Measurements from ENCODE around the gene SEC11C.
"Not testable (repeated sequence)": the region's sequence is repeated elsewhere in the genome, so short reads cannot be mapped to it uniquely, and the experiment has no call there.

The SEC11C gene

DNA sequence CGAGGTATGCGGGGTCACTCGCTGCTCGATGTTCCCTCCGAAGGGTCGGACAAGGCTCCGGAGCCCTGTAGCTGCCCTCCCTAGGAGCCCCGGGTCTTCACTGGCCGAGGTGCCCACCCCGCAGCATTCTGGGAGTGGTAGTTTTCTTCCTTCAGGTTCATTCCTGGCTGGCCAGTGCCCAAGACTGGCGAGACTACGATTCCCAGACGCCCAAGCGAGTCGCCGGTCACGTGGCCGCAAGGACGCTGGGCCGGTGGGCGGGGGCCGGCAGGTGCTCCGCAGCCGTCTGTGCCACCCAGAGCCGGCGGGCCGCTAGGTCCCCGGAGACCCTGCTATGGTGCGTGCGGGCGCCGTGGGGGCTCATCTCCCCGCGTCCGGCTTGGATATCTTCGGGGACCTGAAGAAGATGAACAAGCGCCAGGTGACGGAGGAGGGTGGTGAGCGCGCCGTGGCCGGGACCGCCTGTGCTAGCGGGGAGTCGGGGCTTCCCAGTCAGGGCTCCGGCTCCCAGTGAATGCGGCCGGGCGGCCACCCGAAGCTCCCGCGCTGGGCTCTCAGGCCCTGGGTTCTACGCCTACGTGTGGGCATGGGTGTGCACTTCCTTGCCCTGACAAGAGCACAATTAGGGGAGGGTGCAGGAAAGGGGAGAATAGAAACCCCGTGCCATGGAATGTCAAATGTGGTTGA is at the start of gene SEC11C:
Gene SEC11C (plus strand): TSS at position 270 of the 687 bp plus-strand sequence. CDS start 65 bp downstream, at position 335.
- peak; percentile 94 for DNase-seq

GRCh38 chr18:59090966-59091603 is 48.6 kb upstream of the SEC11C start:
- no peak for DNase-seq

GRCh38 chr18:59093668-59094067 is 46.0 kb upstream of the SEC11C start:
- no peak for DNase-seq

- DNase-seq, result no peak
These were observed 45.1 kb upstream of the SEC11C start for GRCh38 chr18:59094569-59094968.

GRCh38 chr18:59096098-59096789 is 43.4 kb upstream of the SEC11C start:
- no peak for DNase-seq

- DNase-seq, result no peak
These were observed 37.8 kb upstream of the SEC11C start for GRCh38 chr18:59101830-59102414.

- no peak for DNase-seq
These were observed 30.3 kb upstream of the SEC11C start for GRCh38 chr18:59109375-59109774.

GRCh38 chr18:59114160-59114559 is 25.5 kb upstream of the SEC11C start:
- DNase-seq, result no peak

GRCh38 chr18:59123588-59124369 is 15.9 kb upstream of the SEC11C start:
- DNase-seq, result no peak

GRCh38 chr18:59124370-59124704 is 15.3 kb upstream of the SEC11C start:
- DNase-seq, result no peak

- DNase-seq, result no peak
These were observed 12.6 kb upstream of the SEC11C start for GRCh38 chr18:59127047-59127446.

DNA sequence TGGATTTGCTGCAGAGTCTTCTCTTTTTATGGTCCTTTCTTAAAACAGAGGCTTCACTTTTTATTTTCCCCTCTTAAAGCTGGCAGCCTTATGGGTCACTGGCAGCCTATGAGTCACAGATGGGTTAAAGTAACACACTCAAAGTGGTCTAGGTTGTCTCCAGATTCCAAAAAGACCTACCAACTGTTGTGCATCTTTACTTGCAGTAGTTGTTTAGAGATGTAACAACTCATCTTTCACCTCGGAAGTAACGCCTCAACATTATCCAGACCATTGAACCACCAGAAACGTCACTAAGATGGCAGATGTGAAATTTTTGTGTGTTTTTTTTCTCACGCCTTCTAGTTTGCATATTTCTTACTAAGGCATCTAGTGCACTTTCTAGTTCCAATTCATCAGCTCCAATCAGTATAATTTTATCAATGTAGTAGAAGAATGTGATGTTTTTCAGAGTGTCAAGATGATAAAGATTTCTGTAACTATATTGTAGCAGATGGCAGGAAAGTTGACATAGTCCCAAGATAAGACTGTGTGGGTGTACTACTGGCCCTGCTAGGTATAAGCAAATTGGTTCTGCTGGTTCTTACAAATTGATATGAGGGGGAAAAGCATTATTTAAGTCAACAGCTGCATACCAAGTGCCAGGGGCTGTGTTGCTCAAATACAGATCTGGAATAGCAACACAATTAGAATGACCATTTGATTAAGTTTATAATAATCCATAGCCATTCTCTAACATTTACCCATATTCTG is 9.6 kb upstream of the SEC11C start:
- no peak for DNase-seq

- no peak for DNase-seq
These were observed 6.7 kb upstream of the SEC11C start for GRCh38 chr18:59132810-59133465.

DNA sequence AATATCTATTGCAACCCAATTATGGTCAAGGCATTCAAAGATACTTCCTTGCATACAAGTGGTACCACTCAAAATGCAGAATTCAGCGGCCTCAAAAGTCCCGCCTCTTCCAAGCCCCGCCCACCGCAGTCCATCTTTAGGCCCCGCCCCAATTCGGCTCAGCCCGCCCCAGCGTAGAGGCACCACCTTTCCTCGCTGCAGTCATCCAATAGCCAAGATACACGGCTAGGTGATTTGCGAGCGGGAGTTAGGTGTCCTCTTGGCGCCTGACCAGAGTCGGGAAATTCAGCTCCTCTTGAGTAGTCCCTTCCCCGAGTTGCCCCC is 431 bp upstream of the SEC11C start:
- peak; percentile 92 for DNase-seq

GRCh38 chr18:59140302-59140885 is 710 bp downstream of the SEC11C start:
- no peak for DNase-seq

DNA sequence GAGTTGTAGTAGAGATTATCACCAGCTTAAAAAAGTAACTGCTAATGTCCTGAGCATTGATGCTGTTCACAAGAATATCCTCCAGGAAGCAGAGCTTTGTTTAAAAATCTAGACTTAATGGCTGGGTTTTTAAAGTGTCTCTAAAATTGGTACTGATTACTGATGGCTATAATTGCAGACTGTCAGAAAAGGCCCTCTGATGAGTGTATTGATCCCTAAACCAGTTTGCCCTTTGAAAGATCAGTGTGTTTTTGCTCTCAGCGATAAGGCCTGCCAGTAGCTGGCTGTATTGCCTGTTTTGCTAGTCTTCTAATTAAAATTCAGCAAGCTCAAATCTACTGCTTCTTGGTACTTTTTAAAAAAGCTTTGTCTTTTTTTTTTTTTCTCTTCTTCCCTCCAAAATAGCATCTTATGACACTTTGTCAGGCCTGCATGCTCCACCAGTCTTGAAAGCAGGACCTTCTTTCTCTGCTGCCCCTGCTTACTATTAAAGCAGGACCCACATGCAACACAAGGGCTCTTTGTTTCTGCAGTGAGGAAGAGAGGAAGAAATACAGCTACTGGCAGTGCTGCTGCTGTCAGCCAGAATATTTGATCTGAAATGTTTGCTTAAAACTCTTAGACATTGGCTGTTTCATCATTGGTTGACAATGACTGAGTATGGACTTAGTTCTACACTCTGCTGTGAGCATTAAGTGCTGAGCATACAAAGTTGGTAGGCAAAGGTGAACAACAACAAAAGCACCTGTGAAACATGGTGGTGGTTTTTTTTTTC is 1.8 kb downstream of the SEC11C start:
- no peak for DNase-seq

DNA sequence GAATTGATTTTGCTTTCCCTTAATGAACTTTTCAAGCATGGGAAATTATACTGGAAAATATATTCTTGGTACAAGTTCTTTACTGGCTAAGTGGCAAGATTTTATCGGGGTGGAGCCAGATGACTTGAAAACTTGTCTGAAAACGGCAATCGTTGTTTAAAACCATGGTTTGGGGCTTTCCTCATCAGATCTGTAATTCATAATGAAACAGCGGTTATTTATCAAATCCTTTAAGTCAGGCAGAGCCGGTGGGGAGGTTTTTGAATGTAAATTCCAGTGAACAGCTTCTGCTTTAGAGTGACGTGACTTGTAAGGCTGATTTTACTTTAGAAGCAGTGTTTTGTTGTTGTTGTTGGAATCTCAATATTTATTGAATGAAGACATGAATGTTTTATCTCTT is 2.6 kb downstream of the SEC11C start:
- DNase-seq, result no peak

- not testable (repeated sequence) for DNase-seq
These were observed 3.2 kb downstream of the SEC11C start for GRCh38 chr18:59142800-59143416.

GRCh38 chr18:59143441-59143840 is 3.8 kb downstream of the SEC11C start:
- no peak for DNase-seq

- no peak for DNase-seq
These were observed 4.8 kb downstream of the SEC11C start for GRCh38 chr18:59144483-59144882.
